Sigmoid colon (tissue), 4 donors: ENCODE measurements around the gene DNHD1.

Experiments used
- POLR2A ChIP-seq, 2 donors: fragments of 450-650 bp; IDR thresholded peaks; one replicate each; pipeline ENCODE4 v1.6.1; 2016; ENCODE audit warnings: antibody characterized with exemption in 2 of 2, mild to moderate bottlenecking in 2 of 2, moderate library complexity in 2 of 2
- POLR2AphosphoS5 ChIP-seq, 4 donors: sonication (generic); formaldehyde crosslinking; IDR thresholded peaks; one replicate each; pipeline ENCODE4 v1.6.1; 2017; ENCODE audit warnings: antibody characterized with exemption in 4 of 4
- TF ChIP-seq, protein P1 (sequence below), 4 experiments: fragments of 450-650 bp in 3 of 4; fragments of 200-600 bp in 1 of 4; IDR thresholded peaks; one replicate each; pipeline ENCODE4 v1.5.1; 2016 to 2019; ENCODE audit warnings: antibody characterized with exemption in 4 of 4, mild to moderate bottlenecking in 3 of 4, moderate library complexity in 2 of 4

GRCh38 chr11:6613496-6613895 lies 116.4 kb downstream of the DNHD1 start:
- TF ChIP-seq, protein P1, sequence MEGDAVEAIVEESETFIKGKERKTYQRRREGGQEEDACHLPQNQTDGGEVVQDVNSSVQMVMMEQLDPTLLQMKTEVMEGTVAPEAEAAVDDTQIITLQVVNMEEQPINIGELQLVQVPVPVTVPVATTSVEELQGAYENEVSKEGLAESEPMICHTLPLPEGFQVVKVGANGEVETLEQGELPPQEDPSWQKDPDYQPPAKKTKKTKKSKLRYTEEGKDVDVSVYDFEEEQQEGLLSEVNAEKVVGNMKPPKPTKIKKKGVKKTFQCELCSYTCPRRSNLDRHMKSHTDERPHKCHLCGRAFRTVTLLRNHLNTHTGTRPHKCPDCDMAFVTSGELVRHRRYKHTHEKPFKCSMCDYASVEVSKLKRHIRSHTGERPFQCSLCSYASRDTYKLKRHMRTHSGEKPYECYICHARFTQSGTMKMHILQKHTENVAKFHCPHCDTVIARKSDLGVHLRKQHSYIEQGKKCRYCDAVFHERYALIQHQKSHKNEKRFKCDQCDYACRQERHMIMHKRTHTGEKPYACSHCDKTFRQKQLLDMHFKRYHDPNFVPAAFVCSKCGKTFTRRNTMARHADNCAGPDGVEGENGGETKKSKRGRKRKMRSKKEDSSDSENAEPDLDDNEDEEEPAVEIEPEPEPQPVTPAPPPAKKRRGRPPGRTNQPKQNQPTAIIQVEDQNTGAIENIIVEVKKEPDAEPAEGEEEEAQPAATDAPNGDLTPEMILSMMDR (IDR thresholded peaks at IDR 0.05) = no peak
- TF ChIP-seq POLR2A (IDR thresholded peaks at IDR 0.05) (no peak), POLR2AphosphoS5 (IDR thresholded peaks at IDR 0.05) (no peak)
